Keratinocyte (primary cell): ENCODE results near the gene ARRDC1.

Experiments used
- CTCF ChIP-seq, 3 experiments: IDR thresholded peaks in 1 of 3; conservative IDR thresholded peaks in 1 of 3; optimal IDR thresholded peaks in 1 of 3; 2 replicates in 2 of 3; 3 replicates in 1 of 3; pipeline versions ENCODE3 to v1.5.1; 2011; ENCODE audit warnings: low read length in 3 of 3, mild to moderate bottlenecking in 3 of 3, moderate library complexity in 2 of 3, control low read depth in 1 of 3, inconsistent platforms in 1 of 3; ENCODE audit not compliant: insufficient read depth in 2 of 3; ENCODE audit errors: extremely low read depth in 1 of 3
- EZH2 ChIP-seq: IDR thresholded peaks from one replicate; pipeline ENCODE4 v1.6.1; 2012; ENCODE audit warnings: inconsistent platforms, mild to moderate bottlenecking, low read length, moderate library complexity

- peak in 2 of 3 experiments; percentile 27 to 46 for TF ChIP-seq CTCF (optimal IDR thresholded peaks at IDR 0.05 in 1 of 3, IDR thresholded peaks at IDR 0.05 in 1 of 3, conservative IDR thresholded peaks at IDR 0.05 in 1 of 3; ENCODE audit: extremely low read depth in 1 of 3, insufficient read depth in 2 of 3, low read length in 3 of 3)
- TF ChIP-seq EZH2 = no peak
Observed at GRCh38 chr9:137621131-137621757, 15.8 kb downstream of the ARRDC1 start.
